Iris pigment epithelial cell (primary cell): Measurements from ENCODE around the gene RNF125.

Experiments used
- DNase-seq: peaks from one replicate; pipeline ENCODE4 v3.0.0-alpha.2; 2011; ENCODE audit warnings: low read depth

Gene RNF125

DNA sequence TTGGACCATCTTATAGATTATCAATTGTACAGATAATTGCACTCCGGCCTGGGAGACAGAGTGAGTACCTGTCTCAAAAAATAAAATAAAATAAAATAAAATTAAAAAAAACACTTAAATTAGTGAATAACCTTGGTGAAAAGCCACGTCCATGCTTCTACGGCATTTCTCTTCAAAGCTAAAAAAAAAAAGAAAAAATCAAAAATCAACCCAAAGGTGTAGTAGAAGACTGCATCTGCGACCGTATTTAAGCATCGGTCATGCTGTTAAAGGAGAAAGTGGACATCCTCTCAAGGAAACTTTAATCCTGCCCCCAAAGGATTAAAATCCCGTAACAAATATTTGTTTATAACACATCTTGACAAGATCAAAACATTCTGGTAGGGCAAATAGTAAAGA is 72.7 kb downstream of the RNF125 start:
- DNase-seq = no peak

DNA sequence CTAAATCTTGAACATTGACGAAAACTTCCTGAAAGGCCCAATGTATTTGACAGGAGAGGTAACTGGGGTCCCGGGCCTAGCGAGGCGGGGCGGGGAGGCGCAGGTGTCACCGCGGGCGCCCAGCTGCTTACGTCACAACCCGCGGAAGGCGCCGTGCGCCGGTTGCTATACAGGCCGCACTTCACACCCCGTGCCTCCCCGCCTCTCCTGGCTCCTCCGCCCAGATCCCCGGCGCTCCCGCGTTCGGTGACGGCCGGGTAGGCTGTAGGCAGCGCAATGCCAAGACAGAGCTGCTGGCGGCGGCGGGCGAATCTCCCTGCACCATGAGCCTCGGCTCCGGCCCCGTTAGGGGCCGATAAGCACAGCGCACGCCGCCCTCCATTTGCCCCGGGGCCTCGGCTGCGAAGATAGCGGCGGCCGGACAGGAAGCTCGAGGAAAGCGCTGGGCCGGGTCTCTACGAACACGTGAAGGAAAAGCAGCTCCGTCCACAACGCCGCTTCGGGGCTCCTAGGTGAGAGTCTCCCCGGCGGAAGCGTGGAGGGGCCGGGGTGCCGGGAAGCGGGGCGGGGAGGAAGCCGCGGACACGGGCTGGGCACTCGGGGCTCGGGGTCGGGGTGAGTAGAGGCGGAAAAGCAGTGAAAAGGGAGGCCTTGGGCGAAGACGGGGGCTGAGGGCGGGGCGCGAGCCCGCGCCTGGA is 73.2 kb downstream of the RNF125 start, which contains the start of gene RNF138:
RNF138 (plus strand) TSS at position 151 of the 698 bp plus-strand sequence. CDS start 903 bp downstream, outside the sequence.
- DNase-seq = peak; percentile 83

- peak; percentile 97 for DNase-seq
These were observed 73.9 kb downstream of the RNF125 start for GRCh38 chr18:32092422-32093101.

- peak; percentile 76 for DNase-seq
These were observed 74.5 kb downstream of the RNF125 start for GRCh38 chr18:32093102-32093511.

- DNase-seq = peak; percentile 36
These were observed 74.9 kb downstream of the RNF125 start for GRCh38 chr18:32093523-32093922.

GRCh38 chr18:32095192-32095899 is 76.7 kb downstream of the RNF125 start:
- DNase-seq = peak; percentile 5

GRCh38 chr18:32095900-32096229 is 77.2 kb downstream of the RNF125 start:
- no peak for DNase-seq

DNA sequence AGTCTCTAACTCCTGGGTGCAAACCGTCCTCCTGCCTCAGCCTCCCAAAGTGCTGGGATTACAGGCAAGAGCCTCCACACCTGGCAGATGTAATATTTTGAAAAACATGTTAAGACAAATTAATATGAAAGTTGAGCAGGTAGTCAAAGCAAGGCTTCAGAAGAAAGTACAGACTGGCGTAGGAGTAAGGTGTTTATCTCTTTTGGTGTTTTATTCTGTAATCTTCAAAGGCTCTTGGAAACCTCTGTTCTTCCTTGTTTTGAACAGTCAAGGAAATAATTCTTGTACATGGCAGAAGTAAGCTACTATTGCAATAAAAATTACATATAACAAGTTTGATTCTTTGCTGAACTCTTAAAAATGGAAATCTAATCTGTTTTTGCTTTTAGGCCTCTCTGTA is 78.3 kb downstream of the RNF125 start:
- DNase-seq = no peak

DNA sequence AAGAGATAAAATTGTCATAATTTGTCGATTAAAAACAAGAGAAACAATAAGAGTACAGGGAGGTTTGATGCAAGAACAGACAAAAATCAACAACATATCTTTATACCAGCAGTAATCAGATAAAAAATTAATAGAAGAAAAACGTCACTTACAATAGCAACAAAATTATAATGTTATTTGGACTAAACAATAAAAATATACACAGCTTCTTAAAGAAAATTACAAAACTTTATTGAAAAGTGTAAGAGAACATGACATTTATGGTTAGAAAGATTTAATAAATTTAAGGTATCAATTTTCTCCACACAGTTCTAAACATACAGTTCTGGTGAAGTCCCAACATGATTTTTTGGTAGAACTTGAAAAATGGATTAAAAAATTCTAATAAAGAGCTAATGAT is 85.9 kb downstream of the RNF125 start:
- DNase-seq = no peak

DNA sequence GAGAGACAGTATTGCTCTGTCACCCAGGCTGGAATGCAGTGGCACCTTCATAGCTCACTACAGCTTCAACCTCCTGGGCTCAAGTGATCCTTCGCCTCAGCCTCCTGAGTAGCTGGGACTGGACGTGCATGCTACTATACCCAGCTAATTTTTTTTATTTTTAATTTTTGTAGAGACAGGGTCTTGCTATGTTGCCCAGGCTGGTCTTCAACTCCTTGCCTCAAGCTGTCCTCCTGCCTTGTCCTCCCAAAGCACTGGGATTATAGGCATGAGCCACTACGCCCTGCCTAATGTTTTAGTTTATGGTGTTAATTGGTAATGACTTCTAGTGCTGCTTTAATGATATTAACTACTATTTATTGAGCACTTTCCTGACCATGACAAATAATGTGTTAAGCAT is 91.4 kb downstream of the RNF125 start:
- no peak for DNase-seq

- no peak for DNase-seq
These were observed 93.1 kb downstream of the RNF125 start for GRCh38 chr18:32111706-32112105.

DNA sequence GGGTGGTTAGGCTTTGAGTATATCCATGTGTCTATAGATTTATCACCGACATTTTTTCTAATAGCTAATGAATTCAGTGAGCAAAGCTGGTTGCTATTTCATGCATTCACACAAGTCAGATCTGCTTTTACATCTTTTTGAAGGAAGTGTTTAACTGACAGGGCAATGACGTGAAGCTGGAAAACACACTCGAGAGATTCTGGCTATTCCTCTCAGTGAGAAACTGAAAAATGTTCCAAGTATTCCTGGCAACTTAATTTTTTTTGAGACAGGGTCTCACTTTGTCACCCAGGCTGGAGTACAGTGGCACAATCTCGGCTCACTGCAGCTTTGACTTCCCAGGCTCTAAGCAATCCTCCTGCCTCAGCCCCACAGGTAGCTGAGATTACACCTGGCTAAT is 94.2 kb downstream of the RNF125 start:
- no peak for DNase-seq

DNA sequence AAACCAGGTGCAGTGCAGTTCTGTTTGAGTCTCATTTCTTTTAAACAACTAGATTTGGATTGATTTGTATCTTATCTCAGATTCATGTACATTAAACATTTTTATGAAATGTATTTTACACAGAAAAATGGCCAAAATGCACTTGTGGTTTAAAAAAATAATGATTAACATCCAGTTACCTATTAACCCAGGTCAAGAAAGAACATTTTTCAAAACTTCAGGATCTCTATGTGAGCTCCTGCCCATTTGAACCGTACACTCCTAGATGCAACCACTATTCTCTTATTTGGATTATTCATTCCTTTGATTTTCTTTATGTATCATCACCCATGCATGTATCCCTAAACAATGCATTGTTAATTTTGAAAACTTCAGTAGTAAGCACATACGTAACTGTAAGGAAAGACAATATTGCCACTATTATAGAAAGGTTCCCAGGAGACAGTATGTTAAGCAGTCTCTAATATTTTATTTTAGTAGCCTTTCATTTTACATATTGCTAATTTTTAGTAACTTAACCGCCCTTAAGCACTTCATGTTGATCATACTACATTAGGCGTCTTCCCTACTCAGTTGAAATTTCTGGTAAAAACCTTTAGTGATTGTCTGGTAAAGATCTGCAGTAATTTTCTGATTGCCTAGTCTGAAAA is 95.8 kb downstream of the RNF125 start:
- no peak for DNase-seq

DNA sequence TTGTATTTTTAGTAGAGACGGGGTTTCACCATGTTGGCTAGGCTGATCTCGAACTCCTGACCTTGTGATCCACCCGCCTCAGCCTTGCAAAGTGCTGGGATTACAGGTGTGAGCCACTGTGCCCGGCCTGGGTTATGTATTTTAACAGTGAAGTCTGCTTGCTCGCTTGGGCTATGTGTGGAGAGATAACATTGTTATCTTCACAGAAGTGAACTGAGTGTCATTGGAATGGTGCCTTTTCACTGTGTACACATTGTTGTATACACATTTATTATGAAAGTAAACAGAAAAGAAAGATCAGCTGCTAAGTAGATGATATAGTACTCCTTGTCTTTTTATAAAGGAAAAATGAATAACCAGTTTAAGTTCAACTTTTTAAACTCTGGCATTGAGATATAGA is 103.4 kb downstream of the RNF125 start:
- DNase-seq = no peak
